ENCODE data around the gene HBA1. TPM values are rescaled to one million over a fixed set of nuclear protein-coding genes. Genes with fewer than 3 reads are reported as not detected.

HBA1 gene
- total RNA-seq, 1 experiment from 2014 or later = 3.4 TPM

- POLR2A ChIA-PET = no interaction called here
- DNase-seq (ENCODE audit: low spot score) (no peak), ATAC-seq (no peak)
- H3K36me3 Mint-ChIP-seq = no peaks in the 10 kb centered on the region
- peaks cover 5% of the 10 kb centered on the region; the same call in 1 of the 2 replicates for H3K9me3 Mint-ChIP-seq
- no peak overlapping the region for H3K27ac Mint-ChIP-seq
- H3K4me1 Mint-ChIP-seq = no peaks in the 10 kb centered on the region
- H3K27me3 Mint-ChIP-seq (ENCODE audit: low read depth) = peaks cover 47% of the 10 kb centered on the region
- H3K4me3 Mint-ChIP-seq = no peak overlapping the region
- TF ChIP-seq RELA (CRISPR knock-in tag; IDR thresholded peaks at IDR 0.05; ENCODE audit: borderline replicate concordance) (no peak), IRF2 (CRISPR knock-in tag; IDR thresholded peaks at IDR 0.05; ENCODE audit: borderline replicate concordance, low read depth) (no peak), MLX (CRISPR knock-in tag; IDR thresholded peaks at IDR 0.05) (no peak), NR3C1 (CRISPR knock-in tag; conservative IDR thresholded peaks at IDR 0.05; ENCODE audit: low read depth) (no peak), ATF3 (CRISPR knock-in tag; conservative IDR thresholded peaks at IDR 0.05) (no peak)
- CTCF ChIA-PET = interaction anchor here (0.6 kb wide), 1 partner anchor 13 kb away, joined by 3 read pairs; no protein-coding TSS in a partner anchor
Observed at GRCh38 chr16:144797-145252, 31.7 kb upstream of the HBA1 start.

GRCh38 chr16:146646-147045, 29.8 kb upstream of the HBA1 start:
- Mint-ChIP-seq H3K4me3 (no peak overlapping the region), H3K9me3 (no peaks in the 10 kb centered on the region), H3K27me3 (ENCODE audit: low read depth) (peaks cover 55% of the 10 kb centered on the region), H3K27ac (no peak overlapping the region), H3K36me3 (no peaks in the 10 kb centered on the region), H3K4me1 (no peaks in the 10 kb centered on the region)
- CTCF ChIA-PET = no interaction called here
- TF ChIP-seq AR (CRISPR knock-in tag; IDR thresholded peaks at IDR 0.05) (no peak), OVOL2 (CRISPR knock-in tag; IDR thresholded peaks at IDR 0.05; ENCODE audit: borderline replicate concordance) (no peak), ZNF219 (CRISPR knock-in tag; IDR thresholded peaks at IDR 0.05; ENCODE audit: borderline replicate concordance) (no peak), FOXJ3 (CRISPR knock-in tag; IDR thresholded peaks at IDR 0.05; ENCODE audit: borderline replicate concordance) (no peak), USF1 (CRISPR knock-in tag; IDR thresholded peaks at IDR 0.05) (no peak), ZNF396 (CRISPR knock-in tag; IDR thresholded peaks at IDR 0.05; ENCODE audit: borderline replicate concordance) (no peak), ATF6 (CRISPR knock-in tag; IDR thresholded peaks at IDR 0.05) (no peak), STAT6 (CRISPR knock-in tag; conservative IDR thresholded peaks at IDR 0.05; ENCODE audit: low read depth) (no peak), PRDM15 (CRISPR knock-in tag; IDR thresholded peaks at IDR 0.05) (no peak), NR1H2 (CRISPR knock-in tag; IDR thresholded peaks at IDR 0.05) (no peak), ZNF121 (CRISPR knock-in tag; IDR thresholded peaks at IDR 0.05) (no peak), EMX1 (CRISPR knock-in tag; IDR thresholded peaks at IDR 0.05) (no peak), SMAD4 (CRISPR knock-in tag; IDR thresholded peaks at IDR 0.05) (no peak), ZNF232 (CRISPR knock-in tag; IDR thresholded peaks at IDR 0.05) (no peak), MYBL2 (CRISPR knock-in tag; IDR thresholded peaks at IDR 0.05) (no peak), ZNF416 (CRISPR knock-in tag; IDR thresholded peaks at IDR 0.05) (no peak)
- no peak for DNase-seq (ENCODE audit: low spot score)
- POLR2A ChIA-PET = no interaction called here
- no peak for ATAC-seq

All from WTC11 (cell line).